GM12874 (cell line): ENCODE data around the gene ASPHD2.

ENCODE experiments used
- TF ChIP-seq, protein P1 (sequence below): IDR thresholded peaks from 2 replicates; pipeline ENCODE4 v1.5.1; 2011; ENCODE audit warnings: low read depth, mild to moderate bottlenecking, control low read depth, low read length, moderate library complexity; ENCODE audit not compliant: insufficient read depth

The ASPHD2 gene

DNA sequence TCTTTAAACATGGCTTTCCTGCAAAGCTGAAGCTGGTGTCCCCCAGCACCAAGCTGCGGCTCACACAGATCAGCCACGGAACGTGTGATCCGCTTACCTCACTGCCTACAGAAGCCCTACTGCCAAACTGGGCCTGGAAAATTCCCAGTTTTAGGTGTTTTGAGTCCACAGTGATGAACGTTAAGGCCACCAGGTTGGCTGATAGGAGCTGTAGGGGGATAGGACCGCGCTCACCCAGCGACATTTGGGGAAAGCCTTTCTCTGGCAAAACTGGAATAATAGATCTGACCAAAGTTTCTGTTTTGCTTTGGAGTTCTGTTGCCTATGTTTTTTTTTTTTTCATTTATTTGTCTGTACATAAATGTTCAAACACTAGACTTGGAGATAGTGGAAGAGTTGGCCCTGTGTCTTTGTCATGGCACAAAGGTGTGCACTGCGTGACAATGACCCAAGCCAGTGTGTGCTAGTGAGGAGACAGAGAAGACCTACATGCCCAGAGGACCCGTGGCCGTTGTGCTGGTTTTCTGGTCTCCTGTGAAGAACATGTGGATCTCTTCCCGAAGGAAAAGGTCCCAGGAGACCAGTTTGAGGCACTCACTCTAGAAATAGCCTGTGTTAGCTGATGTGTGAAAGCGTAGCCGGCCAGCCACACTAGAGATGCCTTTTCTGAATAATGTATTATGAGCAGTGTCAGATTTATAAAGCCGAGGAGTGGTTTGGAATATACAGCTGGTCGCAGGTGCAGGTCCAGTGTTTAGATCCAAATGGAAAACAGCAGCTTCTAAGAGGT, 15.0 kb downstream of the ASPHD2 start:
- TF ChIP-seq, protein P1, sequence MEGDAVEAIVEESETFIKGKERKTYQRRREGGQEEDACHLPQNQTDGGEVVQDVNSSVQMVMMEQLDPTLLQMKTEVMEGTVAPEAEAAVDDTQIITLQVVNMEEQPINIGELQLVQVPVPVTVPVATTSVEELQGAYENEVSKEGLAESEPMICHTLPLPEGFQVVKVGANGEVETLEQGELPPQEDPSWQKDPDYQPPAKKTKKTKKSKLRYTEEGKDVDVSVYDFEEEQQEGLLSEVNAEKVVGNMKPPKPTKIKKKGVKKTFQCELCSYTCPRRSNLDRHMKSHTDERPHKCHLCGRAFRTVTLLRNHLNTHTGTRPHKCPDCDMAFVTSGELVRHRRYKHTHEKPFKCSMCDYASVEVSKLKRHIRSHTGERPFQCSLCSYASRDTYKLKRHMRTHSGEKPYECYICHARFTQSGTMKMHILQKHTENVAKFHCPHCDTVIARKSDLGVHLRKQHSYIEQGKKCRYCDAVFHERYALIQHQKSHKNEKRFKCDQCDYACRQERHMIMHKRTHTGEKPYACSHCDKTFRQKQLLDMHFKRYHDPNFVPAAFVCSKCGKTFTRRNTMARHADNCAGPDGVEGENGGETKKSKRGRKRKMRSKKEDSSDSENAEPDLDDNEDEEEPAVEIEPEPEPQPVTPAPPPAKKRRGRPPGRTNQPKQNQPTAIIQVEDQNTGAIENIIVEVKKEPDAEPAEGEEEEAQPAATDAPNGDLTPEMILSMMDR = no peak

DNA sequence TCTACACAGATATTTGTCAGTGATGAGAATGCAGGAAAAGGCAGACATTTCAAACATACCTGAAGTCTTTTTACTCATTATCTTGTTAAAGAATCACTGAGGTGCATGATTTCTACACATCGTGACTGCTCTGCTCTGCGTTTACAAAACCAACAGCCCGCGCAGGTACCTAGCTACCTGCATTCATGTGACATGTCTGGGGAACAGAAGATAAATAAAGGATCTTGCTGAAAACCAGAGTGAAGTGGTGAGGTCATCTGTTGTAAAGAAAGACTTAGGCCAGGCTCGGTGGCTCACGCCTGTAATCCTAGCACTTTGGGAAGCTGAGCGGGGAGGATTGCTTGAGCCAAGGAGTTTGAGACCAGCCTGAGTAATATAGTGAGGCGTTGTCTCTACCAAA, 15.7 kb downstream of the ASPHD2 start:
- TF ChIP-seq, protein P1 = no peak

DNA sequence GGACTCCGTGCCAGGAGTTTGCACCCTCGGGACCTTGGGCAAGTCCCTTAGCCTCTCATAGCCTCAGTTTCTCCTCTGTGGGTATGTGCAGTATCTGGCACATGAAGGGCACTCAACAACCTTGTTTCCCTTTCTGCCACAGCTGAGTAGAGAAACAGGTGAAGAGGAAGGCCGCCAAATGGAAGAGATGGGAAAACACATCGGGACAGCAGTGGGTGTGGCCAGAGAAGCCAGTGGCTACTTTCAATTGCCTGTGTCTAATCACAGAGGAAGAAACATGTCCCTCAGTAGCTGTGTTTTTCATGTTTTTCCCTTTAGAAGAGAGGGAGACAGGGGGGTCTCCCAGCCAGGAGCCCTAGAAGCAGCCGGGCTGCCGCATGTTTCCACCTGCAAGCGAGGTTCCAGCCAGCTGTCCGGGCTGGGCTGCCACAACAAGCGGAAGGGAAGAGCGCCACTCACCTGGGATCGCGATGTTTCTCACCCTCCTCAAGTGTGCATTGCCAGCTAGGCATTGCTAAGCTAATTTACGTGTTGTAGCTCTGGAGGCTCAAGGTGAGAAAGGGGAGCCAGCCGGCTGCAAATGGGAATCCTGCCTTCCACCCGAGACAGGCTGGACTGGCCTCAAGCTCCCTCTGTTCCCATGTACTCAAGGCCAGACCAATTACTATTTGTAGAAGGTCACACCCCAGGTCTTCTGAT, 16.7 kb downstream of the ASPHD2 start:
- TF ChIP-seq, protein P1 = no peak

DNA sequence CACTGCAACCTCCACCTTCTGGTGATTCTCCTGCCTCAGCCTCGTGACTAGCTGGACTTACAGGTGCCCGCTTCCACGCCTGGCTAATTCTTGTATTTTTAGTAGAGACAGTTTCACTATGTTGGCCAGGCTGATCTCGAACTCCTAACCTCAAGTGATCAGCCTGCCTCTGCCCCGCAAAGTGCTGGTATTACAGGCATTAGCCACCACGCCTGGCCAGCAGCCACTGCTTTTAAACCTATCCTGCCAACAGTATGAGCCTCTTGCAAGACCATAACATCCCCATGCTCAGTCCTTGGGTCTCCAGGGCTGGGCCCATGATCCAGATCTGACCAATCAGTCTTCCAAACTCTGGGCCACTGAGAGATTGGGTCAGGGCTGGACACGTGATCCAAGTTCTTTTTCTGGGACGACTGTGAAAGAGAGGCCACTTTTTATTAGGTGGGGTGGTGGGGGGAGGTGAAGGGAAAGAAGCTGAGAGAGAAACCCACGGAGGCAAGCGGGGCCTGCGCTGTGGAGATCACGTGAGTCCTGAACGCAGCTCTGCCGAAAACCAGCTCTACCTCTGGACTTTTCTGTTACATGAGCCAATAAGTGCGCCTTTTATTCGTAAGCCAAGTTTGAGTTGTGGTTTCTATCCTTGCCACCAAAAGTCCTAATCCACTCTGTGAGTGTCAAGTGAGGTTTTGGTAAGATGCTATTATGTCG, 17.9 kb downstream of the ASPHD2 start:
- TF ChIP-seq, protein P1 = no peak

DNA sequence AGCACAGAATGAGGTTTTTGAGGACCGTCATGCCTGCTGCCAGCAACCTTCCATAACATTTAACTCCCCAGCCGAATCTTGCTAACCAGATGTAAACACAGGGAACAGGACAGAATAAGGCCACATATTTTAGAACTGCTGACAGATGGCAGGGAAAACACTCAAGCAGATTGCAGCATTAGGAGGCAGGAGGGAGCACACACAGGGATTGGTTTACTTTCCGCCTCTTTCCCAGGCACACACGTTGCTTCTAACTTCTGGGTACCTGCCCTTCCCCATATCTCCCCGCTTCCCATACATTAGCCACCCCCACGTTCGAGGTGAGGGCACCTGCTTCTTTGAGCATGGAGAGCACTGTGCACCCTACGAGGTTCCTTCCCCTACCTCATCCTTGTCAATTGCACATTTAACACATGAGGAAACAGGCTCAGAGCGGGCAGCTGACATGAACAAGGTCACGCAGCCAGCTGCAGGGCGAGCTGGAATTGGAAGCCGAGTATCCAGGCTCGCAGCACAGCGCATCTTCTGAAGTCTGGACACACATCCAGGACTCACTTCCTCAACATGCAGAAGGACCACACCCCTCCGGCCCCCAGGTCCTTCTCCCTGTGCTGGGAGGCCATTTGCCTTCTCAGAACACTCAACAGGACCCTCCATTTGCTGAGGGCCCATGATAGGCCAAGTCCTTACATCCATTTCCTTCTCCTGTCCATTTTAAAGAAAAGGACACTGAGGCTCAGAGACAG, 18.7 kb downstream of the ASPHD2 start:
- TF ChIP-seq, protein P1 = no peak

DNA sequence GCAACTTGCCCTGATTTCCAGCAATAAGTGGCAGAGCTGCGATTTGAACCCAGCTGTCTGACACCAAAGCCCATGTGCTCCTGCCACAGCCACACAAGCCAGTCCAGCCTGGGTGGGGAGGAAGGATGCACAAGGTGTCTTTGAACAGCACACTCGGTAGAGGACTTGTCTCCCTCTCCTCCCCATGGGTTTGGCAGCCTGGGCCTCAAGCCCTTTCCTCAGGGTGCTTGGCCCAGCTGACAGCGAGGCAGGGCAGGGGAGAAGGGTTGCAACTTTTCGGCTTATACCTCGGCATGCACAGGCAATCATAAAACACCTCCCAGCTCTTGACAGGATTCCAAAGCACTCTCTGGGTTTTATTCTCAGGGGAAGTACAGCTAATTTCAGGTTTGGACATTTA, 19.3 kb downstream of the ASPHD2 start:
- TF ChIP-seq, protein P1 = no peak

DNA sequence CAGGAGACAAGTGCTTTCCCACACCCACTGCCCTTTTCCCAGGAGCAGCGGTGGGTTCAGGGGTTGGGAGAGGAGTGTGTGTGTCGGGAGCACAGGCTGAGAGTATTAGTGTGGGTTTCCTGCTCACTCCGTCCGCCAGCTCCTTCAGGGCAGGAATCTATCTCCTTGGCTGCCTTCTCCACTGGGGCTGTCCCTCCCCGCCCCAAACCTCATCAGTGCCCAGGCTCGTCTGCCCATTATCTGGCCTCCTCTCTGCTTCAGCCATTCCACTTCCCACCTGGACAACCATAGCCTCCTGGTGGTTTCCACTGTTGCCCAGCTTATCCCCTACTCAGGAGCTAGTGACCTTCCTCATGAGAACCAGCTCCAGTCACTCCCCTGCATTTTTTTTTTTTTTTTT, 19.9 kb downstream of the ASPHD2 start:
- TF ChIP-seq, protein P1 = no peak
